ENCODE measurements around the gene PSMD2.
A peak's percentile ranks its signal among the peaks of the same experiment; 100 is the strongest.
"Not testable (repeated sequence)": the region's sequence is repeated elsewhere in the genome, so short reads cannot be mapped to it uniquely, and the experiment has no call there.

The PSMD2 gene

DNA sequence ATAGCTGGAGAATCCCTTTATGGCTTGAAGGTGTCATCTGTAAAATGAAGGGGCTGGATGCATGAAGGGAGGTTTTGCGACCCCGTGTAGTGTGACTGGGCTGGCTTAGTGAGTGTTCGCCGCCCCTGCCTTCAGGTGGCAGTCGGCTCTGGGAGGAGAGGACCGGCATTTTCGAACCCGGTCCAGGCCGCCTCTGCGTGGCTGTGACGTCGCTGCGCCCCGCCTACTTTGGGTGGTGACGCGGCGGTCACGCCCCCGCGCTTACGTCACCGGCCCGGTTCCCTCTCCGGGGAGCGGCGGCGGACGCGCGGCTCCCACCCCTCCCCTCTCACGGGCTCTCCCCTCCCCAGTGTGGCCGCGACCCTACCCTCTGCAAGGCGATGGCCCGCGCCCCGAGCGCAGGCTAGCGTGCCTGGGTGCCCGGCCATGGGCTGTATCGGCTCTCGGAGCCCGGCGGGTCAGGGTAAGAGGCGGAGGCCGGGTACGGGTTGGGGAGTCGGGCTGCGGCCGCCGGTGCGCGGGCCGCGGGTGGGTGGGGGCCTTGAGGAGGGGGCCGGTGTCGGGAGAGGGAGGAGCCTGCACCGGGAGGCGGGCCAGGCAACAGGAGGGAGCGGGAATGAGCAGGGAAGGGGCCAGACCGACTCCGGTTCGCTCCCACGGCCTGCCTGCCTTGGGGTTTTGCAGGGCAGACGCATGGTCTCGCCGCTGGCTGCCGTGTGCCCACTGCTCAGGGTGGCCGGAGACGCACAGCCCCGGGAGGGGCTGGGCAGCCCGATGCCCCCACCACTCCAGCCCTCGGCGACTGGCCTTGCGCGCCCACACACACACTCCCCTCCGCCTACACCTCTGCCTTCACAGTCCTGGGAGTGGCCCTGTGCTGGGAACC is 36.9 kb downstream of the PSMD2 start:
- TF ChIP-seq CTCF (conservative IDR thresholded peaks at IDR 0.05; ENCODE audit: low read depth, low read length): no peak
- no peak for DNase-seq (ENCODE audit: low read depth)
- peak overlapping the region; percentile 64 for H3K4me3 ChIP-seq (ENCODE audit: low read length)

DNA sequence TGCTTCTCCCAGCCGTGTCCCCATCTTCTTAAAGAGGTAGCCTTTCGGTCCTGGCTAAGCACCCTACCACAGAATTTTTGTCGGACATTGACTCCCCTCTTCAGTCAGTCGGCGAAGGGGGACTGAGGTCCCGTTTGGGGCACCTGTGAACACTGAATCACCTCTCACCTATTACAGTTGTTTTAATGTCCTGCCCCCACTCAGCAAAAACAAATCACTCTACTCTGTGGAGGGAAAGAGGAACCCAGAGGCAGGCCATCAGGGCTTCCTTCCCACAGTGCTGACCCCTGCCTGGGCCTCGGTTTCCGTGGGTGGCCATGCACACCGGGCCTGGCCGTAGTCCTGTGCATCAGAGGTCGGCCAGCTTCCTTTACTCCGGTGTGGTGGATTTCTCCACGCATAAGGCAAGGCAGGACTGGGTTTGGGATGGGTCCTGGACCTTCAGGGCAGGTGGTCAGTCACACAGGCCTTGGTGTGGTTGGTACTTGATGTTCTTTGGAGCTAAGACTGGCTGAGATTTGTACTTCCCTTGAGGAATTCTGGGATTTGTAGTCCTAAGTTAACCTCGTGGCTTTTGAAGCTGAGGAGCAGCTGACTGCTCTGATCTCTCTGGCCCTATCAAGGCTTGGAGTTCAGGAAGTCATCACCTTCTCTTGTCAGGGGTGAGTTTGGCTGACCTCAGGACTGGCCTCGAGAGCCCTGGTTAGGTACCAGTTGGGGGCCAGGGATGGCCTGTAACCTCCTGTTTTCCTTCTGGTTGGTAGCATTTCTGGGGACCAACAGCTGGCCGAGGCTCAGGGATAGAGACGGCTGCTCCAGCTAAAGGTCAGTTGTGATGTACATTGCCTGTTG is 37.7 kb downstream of the PSMD2 start:
- DNase-seq (ENCODE audit: low read depth): no peak
- H3K4me3 ChIP-seq (ENCODE audit: low read length): peak overlapping the region; percentile 64

GRCh38 chr3:184337399-184337714 is 38.3 kb downstream of the PSMD2 start, which contains the start of gene FAM131A:
FAM131A (plus strand) TSS chr3:184337600; CDS start chr3:184337631, 31 bp downstream.
- no peak for TF ChIP-seq CTCF (conservative IDR thresholded peaks at IDR 0.05; ENCODE audit: low read depth, low read length)
- DNase-seq (ENCODE audit: low read depth): no peak
- peak within 1 kb of the TSS; percentile 64 for H3K4me3 ChIP-seq (ENCODE audit: low read length)

More for the DNA sequence above, 37.7 kb downstream of the PSMD2 start:
- no peak for TF ChIP-seq CTCF (conservative IDR thresholded peaks at IDR 0.05; ENCODE audit: low read depth, low read length)

GRCh38 chr3:184337981-184338380 is 38.9 kb downstream of the PSMD2 start:
- TF ChIP-seq CTCF (conservative IDR thresholded peaks at IDR 0.05; ENCODE audit: low read depth, low read length): no peak
- DNase-seq (ENCODE audit: low read depth): no peak
- no peak overlapping the region for H3K4me3 ChIP-seq (ENCODE audit: low read length)

DNA sequence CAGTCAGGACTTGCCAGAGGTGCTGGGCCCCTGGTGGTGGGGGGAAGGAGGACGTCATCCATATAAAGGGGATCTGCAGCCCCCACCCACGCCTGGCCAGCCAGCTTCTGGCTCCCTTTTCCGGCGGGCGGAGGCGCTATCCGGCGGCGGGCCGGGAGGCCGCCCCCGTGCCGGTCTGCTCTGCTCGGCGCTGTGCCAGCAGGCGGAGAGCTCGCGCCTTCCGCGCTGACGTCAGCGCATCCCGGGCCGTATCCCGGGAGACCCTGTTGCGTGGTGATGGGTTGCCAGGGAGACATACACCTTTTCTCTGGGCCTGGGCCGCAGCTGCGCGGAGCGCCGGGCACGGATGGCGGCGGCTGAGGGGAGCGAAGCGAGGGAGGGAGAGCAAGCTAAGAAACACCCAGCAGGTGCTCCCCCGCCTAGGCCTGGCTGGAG is 39.5 kb downstream of the PSMD2 start:
- peak overlapping the region; percentile 42 for H3K4me3 ChIP-seq (ENCODE audit: low read length)
- peak; percentile 72 for DNase-seq (ENCODE audit: low read depth)
- peak; percentile 17 for TF ChIP-seq CTCF (conservative IDR thresholded peaks at IDR 0.05; ENCODE audit: low read depth, low read length)

- no peak for DNase-seq (ENCODE audit: low read depth)
- H3K4me3 ChIP-seq (ENCODE audit: low read length): peak overlapping the region; percentile 42
- TF ChIP-seq CTCF (conservative IDR thresholded peaks at IDR 0.05; ENCODE audit: low read depth, low read length): no peak
These were observed 40.0 kb downstream of the PSMD2 start for GRCh38 chr3:184339001-184339400.

- DNase-seq (ENCODE audit: low read depth); H3K4me3 ChIP-seq (ENCODE audit: low read length): not testable (repeated sequence)
These were observed 40.6 kb downstream of the PSMD2 start for GRCh38 chr3:184339451-184340135.
